Measurements from ENCODE around the gene TOR4A. TPM values are rescaled to one million over a fixed set of nuclear protein-coding genes. Genes with fewer than 3 reads are reported as not detected.

Gene TOR4A
- total RNA-seq, 2 experiments from 2014 or later, result 10.9 to 13.3 TPM

GRCh38 chr9:137317021-137317717, 39.6 kb downstream of the TOR4A start:
- CTCF ChIA-PET, result interaction anchor here (1.3 to 1.9 kb wide), 4 partner anchors 14 to 288 kb away, joined by 3 to 5 read pairs (median 4); partner anchors contain the start of genes EXD3, NOXA1 and NRARP
- Mint-ChIP-seq H3K27ac (no peak overlapping the region), H3K4me3 (no peak overlapping the region)

DNA sequence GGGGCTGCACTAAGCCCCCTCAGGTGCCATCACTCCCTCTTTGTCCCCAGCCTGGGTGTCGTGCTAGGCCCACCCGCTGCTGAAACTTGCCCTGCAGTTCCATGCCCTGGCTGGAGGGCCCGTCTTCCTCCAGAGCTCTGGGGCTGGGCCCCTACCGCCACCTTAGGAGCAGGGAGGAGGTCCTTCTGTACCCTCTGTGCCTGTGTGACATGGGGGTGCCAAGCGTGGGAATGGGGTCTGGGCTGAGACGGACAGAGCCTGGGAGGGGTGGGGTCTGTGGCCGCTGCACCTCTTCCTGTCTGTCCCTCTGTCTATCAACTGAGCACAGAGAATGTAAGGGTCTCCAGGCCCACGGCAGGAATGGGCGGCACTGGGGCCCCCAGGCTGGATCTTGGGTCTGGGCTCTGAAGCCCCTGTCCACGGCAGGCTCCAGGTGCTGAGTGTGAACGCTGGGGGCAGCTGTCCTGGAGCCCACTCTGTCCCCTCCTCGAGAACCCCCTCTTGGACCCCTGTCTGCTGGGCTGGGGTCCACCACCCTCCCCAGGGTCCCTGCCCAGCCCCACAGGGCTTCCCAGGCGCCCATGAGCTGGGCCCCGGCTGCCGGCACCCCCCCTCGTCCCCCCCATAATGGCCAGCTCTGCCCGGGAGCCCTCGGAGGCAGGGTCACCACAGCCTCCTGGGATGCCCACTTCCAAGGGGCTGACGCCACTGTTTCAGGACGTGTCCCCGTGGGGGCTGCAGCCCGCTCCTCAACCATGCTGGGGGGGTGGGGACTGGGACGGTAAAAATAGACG, 40.4 kb downstream of the TOR4A start:
- H3K4me1 Mint-ChIP-seq, result peaks cover 11% of the 10 kb centered on the region
- CTCF ChIA-PET, result no interaction called here
- H3K4me3 Mint-ChIP-seq, result no peak overlapping the region
- ATAC-seq, result no peak
- no peak overlapping the region for H3K27ac Mint-ChIP-seq
- no peaks in the 10 kb centered on the region for H3K36me3 Mint-ChIP-seq
- DNase-seq, result no peak
- H3K27me3 Mint-ChIP-seq, result no peaks in the 10 kb centered on the region
- H3K9me3 Mint-ChIP-seq (ENCODE audit: low read depth), result no peaks in the 10 kb centered on the region

More at GRCh38 chr9:137317021-137317717, 39.6 kb downstream of the TOR4A start:
- DNase-seq (no peak), ATAC-seq (no peak)
- no peaks in the 10 kb centered on the region for H3K27me3 Mint-ChIP-seq
- H3K36me3 Mint-ChIP-seq, result no peaks in the 10 kb centered on the region
- no peaks in the 10 kb centered on the region for H3K9me3 Mint-ChIP-seq (ENCODE audit: low read depth)
- H3K4me1 Mint-ChIP-seq, result peaks cover 11% of the 10 kb centered on the region

DNA sequence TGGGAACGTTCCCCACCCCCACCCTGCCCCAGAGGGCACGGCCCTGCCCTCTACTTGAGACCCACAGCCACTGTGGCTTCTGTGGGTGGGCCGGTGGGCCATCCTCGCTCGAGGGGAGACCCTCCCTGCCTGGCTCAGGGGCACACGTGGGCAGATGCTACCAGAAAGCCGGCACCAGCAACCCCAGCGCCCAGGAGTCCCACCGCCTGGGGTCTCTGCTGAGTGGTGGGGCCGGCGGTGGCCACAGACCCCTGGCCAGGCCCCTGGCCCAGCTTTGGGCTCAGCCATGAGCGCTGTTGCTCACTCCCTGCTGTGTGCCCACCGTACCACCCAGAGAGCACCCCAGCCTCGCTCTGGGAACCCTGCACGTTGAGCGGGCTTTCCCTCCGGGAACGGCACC, 41.1 kb downstream of the TOR4A start:
- H3K4me3 Mint-ChIP-seq, result no peak overlapping the region
- H3K27me3 Mint-ChIP-seq, result no peaks in the 10 kb centered on the region
- peaks cover 11% of the 10 kb centered on the region for H3K4me1 Mint-ChIP-seq
- no peaks in the 10 kb centered on the region for H3K9me3 Mint-ChIP-seq (ENCODE audit: low read depth)
- H3K27ac Mint-ChIP-seq, result no peak overlapping the region
- DNase-seq, result no peak
- CTCF ChIA-PET, result no interaction called here
- H3K36me3 Mint-ChIP-seq, result no peaks in the 10 kb centered on the region
- no peak for ATAC-seq

GRCh38 chr9:137319011-137319738, 41.6 kb downstream of the TOR4A start:
- H3K27me3 Mint-ChIP-seq, result no peaks in the 10 kb centered on the region
- H3K4me3 Mint-ChIP-seq, result no peak overlapping the region
- H3K27ac Mint-ChIP-seq, result no peak overlapping the region
- no peaks in the 10 kb centered on the region for H3K9me3 Mint-ChIP-seq (ENCODE audit: low read depth)
- DNase-seq, result no peak
- no peaks in the 10 kb centered on the region for H3K36me3 Mint-ChIP-seq
- peaks cover 11% of the 10 kb centered on the region for H3K4me1 Mint-ChIP-seq
- ATAC-seq, result no peak
- CTCF ChIA-PET, result interaction anchor here (0.6 to 2.0 kb wide), 3 partner anchors 8 to 227 kb away, joined by 3 to 12 read pairs (median 3); partner anchors contain the start of gene NRARP

DNA sequence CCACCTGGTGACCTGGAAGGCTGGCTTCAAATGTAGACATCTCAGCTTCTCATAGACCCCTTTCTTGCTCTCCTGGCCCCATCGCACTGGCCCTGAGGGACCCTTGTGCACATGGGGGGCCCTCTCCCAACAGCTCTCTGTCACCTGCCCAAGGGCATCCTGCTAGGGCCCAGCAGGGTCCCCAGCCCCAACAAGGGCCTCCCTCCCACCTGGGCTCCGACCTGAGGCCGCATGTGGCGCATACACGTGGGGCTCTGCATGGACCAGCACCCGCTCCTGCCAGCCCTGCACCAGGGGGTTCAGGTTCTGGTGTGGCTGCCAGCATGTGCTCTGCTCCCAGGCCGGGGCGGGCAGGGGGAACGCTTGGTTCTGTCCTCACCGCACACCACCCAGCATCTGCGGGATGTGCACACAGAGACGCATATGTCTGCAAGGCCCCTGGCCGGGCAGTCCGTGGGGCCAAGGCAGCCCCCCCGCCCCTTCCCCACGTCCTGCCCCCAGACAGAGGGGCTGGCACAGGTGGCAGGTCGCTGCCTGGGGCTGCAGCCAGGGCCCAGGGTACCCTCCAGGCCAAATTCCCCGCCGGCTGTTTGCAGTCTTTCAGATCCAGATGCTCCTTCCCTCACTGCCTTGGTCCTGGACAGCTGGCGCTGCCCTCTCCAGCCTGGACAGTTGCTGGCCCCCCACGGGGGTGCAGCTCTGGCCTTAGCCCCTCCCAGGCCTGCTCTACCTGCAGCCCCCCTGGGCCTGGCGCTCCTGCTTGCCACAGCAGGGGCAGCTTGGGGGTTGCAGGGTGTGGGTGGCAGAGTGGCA, 42.4 kb downstream of the TOR4A start:
- H3K4me1 Mint-ChIP-seq, result peaks cover 11% of the 10 kb centered on the region
- peak overlapping the region; percentile 74 for H3K27ac Mint-ChIP-seq
- H3K27me3 Mint-ChIP-seq, result no peaks in the 10 kb centered on the region
- DNase-seq, result no peak
- H3K36me3 Mint-ChIP-seq, result no peaks in the 10 kb centered on the region
- CTCF ChIA-PET, result interaction anchor here (0.6 to 2.0 kb wide), 5 partner anchors 9 to 226 kb away, joined by 3 to 12 read pairs (median 3); partner anchors contain the start of gene NRARP
- ATAC-seq, result no peak
- H3K9me3 Mint-ChIP-seq (ENCODE audit: low read depth), result no peaks in the 10 kb centered on the region
- no peak overlapping the region for H3K4me3 Mint-ChIP-seq

DNA sequence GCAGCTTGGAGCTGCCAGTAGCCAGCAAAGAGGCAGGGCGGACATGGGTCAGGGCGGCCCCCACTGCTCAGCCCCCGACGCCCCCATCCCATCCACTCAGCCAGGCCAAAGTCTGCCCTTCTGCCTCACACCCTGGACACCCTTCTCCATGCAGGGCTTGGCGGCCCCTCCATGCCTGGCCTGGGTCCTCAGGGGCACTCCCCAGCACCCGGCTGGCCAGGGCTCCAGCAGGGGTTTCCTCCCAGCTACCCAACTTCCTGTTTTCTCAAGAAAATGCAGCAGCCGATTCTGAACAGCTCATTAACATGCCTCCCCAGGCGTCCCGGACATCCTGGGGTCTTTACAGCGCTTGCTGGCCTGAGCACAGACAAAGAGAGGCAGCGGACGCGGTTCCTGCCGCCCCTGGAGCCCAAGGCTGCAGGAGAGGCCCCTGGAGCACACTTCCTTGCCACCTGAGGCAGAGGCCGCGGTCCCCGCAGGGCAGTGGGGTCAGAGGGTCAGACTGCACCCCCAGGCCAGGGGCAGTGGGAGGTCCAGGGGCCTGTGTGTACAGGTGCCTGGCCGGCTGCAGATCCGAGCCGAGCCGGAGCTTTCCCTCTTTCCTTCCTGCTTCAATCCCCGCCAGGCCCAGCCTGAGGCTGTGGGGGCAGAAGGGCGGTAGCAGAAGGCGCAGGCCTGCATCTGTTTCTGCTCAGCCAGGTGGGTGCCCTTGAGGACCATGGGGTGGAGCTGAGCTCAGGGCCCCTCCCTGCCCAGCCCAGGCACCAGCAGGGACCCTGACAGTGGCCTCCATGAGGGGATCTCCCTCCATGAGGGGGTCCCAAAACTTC, 43.2 kb downstream of the TOR4A start:
- no peaks in the 10 kb centered on the region for H3K9me3 Mint-ChIP-seq (ENCODE audit: low read depth)
- peaks cover 2% of the 10 kb centered on the region for H3K27me3 Mint-ChIP-seq
- peak; percentile 71 for DNase-seq
- peak; percentile 63 for ATAC-seq
- H3K27ac Mint-ChIP-seq, result peak overlapping the region; percentile 74
- H3K4me1 Mint-ChIP-seq, result peaks cover 11% of the 10 kb centered on the region
- CTCF ChIA-PET, result interaction anchor here (0.9 to 2.0 kb wide), 3 partner anchors 16 to 26 kb away, joined by 3 to 12 read pairs (median 5); partner anchors contain the start of gene NRARP
- no peak overlapping the region for H3K4me3 Mint-ChIP-seq
- no peaks in the 10 kb centered on the region for H3K36me3 Mint-ChIP-seq

DNA sequence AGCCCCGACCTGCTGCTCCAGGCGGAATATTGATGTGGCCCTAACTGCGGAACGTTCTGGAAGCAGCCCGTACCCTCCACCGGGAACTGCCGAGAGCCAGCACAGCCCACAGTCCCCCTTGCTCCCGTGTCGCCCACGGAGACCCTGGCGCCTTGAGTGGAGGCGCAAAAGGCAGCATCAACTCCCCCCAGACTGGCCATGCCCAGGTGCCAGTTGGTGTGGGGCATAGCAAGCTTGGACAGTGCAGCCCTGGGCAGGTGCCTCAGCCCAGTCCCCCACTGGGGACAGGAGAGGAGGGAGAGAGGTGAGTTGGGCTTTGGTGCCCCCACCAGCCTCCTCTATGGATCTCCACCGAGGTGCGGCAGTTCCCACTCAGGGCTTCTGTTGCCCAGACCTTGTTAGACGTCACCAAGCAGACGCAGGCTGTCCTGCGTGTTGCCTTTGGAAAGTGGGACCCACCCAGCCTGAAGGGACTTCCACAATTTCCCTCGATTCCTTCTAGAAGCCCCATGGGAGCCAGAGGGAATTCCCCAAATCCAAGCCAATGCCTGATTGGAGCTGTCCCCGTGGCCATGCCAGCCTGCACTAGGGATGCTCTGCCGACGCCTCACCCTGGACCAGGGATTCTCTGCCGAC, 44.3 kb downstream of the TOR4A start:
- no peak overlapping the region for H3K4me3 Mint-ChIP-seq

DNA sequence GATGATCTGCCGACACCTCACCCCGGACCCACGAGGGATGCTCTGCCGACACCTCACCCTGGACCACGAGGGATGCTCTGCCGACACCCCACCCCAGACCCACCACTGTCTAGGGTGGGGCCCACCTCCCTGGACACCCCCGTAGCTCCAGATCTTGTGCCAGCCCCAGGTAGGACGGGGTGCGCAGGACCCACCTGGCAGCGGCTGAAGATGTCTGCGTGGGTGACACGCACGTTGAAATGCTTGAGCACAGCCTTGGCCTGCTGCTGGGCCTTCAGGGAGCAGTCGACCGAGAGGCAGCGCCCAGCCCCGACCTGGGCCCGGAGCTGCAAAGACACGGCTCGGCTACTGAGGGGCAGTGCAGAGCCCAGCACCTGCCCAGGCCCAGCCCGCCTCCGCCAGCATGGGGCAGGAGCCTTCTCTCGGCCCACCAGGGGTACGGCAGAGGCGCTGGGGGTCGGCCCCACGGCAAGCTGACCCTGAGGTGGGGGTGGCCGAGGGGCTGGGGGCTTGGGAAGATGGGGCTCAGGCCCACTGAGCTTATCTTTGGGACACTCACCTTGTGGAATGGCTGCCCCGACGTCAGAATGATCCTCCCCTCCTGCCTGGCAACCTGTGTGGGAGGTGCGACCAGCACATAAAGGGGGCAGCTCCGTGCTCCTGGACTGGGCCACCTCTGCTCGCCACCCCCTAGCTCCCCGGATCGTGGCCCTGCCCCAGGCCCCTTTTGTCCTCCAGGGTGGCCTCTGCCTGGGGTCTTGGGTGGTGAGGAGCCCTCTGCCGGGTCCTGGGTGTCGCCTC, 46.2 kb downstream of the TOR4A start:
- Mint-ChIP-seq H3K27ac (no peak overlapping the region), H3K36me3 (peaks cover 6% of the 10 kb centered on the region), H3K9me3 (ENCODE audit: low read depth) (peaks cover 10% of the 10 kb centered on the region), H3K4me3 (no peak overlapping the region), H3K27me3 (peaks cover 7% of the 10 kb centered on the region), H3K4me1 (peaks cover 17% of the 10 kb centered on the region)
- DNase-seq (no peak), ATAC-seq (no peak)
- CTCF ChIA-PET, result no interaction called here

More for the DNA sequence above, 44.3 kb downstream of the TOR4A start:
- Mint-ChIP-seq H3K36me3 (peaks cover 3% of the 10 kb centered on the region), H3K9me3 (ENCODE audit: low read depth) (peaks cover 5% of the 10 kb centered on the region), H3K27ac (no peak overlapping the region), H3K27me3 (peaks cover 7% of the 10 kb centered on the region), H3K4me1 (peaks cover 16% of the 10 kb centered on the region)
- ATAC-seq (no peak), DNase-seq (no peak)
- CTCF ChIA-PET, result no interaction called here

DNA sequence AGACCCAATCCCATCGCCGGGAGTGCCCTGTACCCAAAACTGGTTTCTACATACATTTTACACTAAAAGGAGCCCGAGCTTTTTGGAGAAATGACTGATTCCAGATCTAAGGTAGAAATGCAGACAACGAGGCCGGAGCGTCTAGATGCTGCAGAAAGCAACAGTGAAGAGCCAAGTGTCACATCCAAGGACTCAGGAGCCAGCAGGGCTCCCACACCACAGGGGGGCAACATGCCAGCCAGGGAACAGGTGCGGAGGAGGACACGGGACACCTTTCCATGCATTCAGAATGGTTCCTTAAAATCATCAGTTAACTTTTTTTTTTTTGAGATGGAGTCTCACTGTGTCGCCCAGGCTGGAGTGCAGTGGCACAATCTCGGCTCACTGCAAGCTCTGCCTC, 47.6 kb downstream of the TOR4A start:
- peaks cover 17% of the 10 kb centered on the region for H3K4me1 Mint-ChIP-seq
- H3K4me3 Mint-ChIP-seq, result no peak overlapping the region
- ATAC-seq (no peak), DNase-seq (no peak)
- H3K27ac Mint-ChIP-seq, result no peak overlapping the region
- peaks cover 7% of the 10 kb centered on the region for H3K27me3 Mint-ChIP-seq
- CTCF ChIA-PET, result no interaction called here
- H3K9me3 Mint-ChIP-seq (ENCODE audit: low read depth), result peaks cover 10% of the 10 kb centered on the region
- peaks cover 6% of the 10 kb centered on the region for H3K36me3 Mint-ChIP-seq

GRCh38 chr9:137325799-137326198, 48.3 kb downstream of the TOR4A start:
- peaks cover 10% of the 10 kb centered on the region for H3K9me3 Mint-ChIP-seq (ENCODE audit: low read depth)
- no peak for DNase-seq
- H3K27ac Mint-ChIP-seq, result no peak overlapping the region
- no peak for ATAC-seq
- peaks cover 7% of the 10 kb centered on the region for H3K27me3 Mint-ChIP-seq
- H3K4me1 Mint-ChIP-seq, result peaks cover 10% of the 10 kb centered on the region
- no peak overlapping the region for H3K4me3 Mint-ChIP-seq
- peaks cover 6% of the 10 kb centered on the region for H3K36me3 Mint-ChIP-seq
- CTCF ChIA-PET, result no interaction called here

DNA sequence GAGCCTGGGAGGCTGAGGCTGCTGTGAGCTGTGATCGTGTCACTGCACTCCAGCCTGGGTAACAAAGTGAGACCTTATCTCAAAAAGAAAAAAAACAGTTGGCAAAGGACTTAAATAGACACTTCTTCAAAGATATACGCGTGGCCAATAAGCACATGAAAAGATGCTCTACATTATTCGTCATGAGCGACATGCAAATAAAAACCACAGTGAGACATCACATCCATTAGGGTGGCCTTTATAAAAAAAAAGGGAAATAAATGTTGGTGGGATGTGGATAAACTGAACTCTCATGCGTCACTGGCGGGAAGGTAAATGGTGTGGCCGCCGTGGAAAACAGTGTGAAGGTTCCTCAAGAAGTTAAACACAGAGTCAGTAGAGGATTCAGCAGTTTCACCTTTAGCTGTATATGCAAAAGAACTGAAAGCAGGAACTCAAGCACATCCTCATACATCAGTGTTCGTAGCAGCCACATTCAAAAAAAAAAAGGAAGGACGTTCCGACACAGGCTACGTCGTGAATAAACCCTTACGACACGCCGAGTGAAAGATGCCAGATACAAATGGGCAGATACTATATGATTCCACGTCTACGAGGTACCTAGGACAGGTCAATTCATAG, 49.0 kb downstream of the TOR4A start:
- peaks cover 6% of the 10 kb centered on the region for H3K36me3 Mint-ChIP-seq
- no peak for ATAC-seq
- H3K4me1 Mint-ChIP-seq, result peaks cover 10% of the 10 kb centered on the region
- CTCF ChIA-PET, result no interaction called here
- H3K9me3 Mint-ChIP-seq (ENCODE audit: low read depth), result peaks cover 10% of the 10 kb centered on the region
- DNase-seq, result no peak
- peaks cover 7% of the 10 kb centered on the region for H3K27me3 Mint-ChIP-seq
- H3K4me3 Mint-ChIP-seq, result no peak overlapping the region
- no peak overlapping the region for H3K27ac Mint-ChIP-seq
